Nucleus accumbens (tissue), 56 donors: ENCODE data around the gene CBL.
"Not testable (repeated sequence)": the region's sequence is repeated elsewhere in the genome, so short reads cannot be mapped to it uniquely, and the experiment has no call there.

Experiments
- DNase-seq, 56 donors: peaks; one replicate each; lab custom pipeline; 2025; lab: John Stamatoyannopoulos, UW

The CBL gene

GRCh38 chr11:119181677-119182412 lies 24.3 kb upstream of the CBL start:
- DNase-seq = no peak

GRCh38 chr11:119184399-119184798 lies 21.7 kb upstream of the CBL start:
- DNase-seq = not testable (repeated sequence)

- DNase-seq = no peak
Measured at GRCh38 chr11:119185981-119186634, 20.0 kb upstream of the CBL start.

GRCh38 chr11:119187123-119187892 lies 18.8 kb upstream of the CBL start:
- no peak for DNase-seq

GRCh38 chr11:119188067-119188466 lies 18.1 kb upstream of the CBL start:
- DNase-seq = no peak

- DNase-seq = no peak
Measured at GRCh38 chr11:119188887-119189286, 17.3 kb upstream of the CBL start.

GRCh38 chr11:119189393-119189792 lies 16.7 kb upstream of the CBL start:
- no peak for DNase-seq

GRCh38 chr11:119190531-119190930 lies 15.6 kb upstream of the CBL start:
- no peak for DNase-seq

GRCh38 chr11:119191265-119191664 lies 14.9 kb upstream of the CBL start:
- not testable (repeated sequence) for DNase-seq

- DNase-seq = no peak
Measured at GRCh38 chr11:119192111-119192510, 14.0 kb upstream of the CBL start.

GRCh38 chr11:119193001-119193400 lies 13.1 kb upstream of the CBL start:
- DNase-seq = no peak

- DNase-seq = no peak
Measured at GRCh38 chr11:119193626-119194025, 12.5 kb upstream of the CBL start.

- no peak for DNase-seq
Measured at GRCh38 chr11:119194811-119195440, 11.2 kb upstream of the CBL start.

- peak in 6 of 56 donors; percentile 2 to 69 (median 16) for DNase-seq
Measured at GRCh38 chr11:119195680-119196079, 10.5 kb upstream of the CBL start.

GRCh38 chr11:119196833-119197483 lies 9.2 kb upstream of the CBL start:
- DNase-seq = peak in 34 of 56 donors; percentile 2 to 76 (median 22)

GRCh38 chr11:119198925-119199324 lies 7.2 kb upstream of the CBL start:
- no peak for DNase-seq

GRCh38 chr11:119201236-119201635 lies 4.9 kb upstream of the CBL start:
- not testable (repeated sequence) for DNase-seq

- no peak for DNase-seq
Measured at GRCh38 chr11:119202554-119202953, 3.6 kb upstream of the CBL start.

GRCh38 chr11:119204066-119204465 lies 2.1 kb upstream of the CBL start:
- DNase-seq = no peak

- peak in 3 of 56 donors; percentile 11 to 18 (median 13) for DNase-seq
Measured at GRCh38 chr11:119205080-119205479, 1.1 kb upstream of the CBL start.
